HCT116 (cell line): ENCODE data around the gene TMEM198. TPM values are rescaled to one million over a fixed set of nuclear protein-coding genes. Genes with fewer than 3 reads are reported as not detected.

Experiments used
- ATAC-seq: fragments of 200-7000 bp; cut with Tn5 transposase; 2 replicates; pipeline ENCODE4 v1.9.1; 2020; ENCODE audit warnings: mild to moderate bottlenecking, moderate library complexity
- BruUV-seq: library from RNA; stranded (reverse); fragments of 400-500 nt; replicated peaks from 2 replicates; lab custom pipeline; 2021; lab: Mats Ljungman, UMichigan
- CTCF ChIA-PET: fragments of 300-600 bp; sonication (Branson Sonifier 250); formaldehyde crosslinking; loops from one replicate; lab custom pipeline; 2021; ENCODE audit warnings: antibody characterized with exemption; lab: Charles Lee
- POLR2A ChIA-PET: fragments of 300-600, 350-600 bp; sonication (Branson Sonifier 250); formaldehyde crosslinking; loops from one replicate; lab custom pipeline; 2021; ENCODE audit warnings: antibody characterized with exemption; lab: Charles Lee
- RAD21 ChIA-PET, 2 experiments: fragments of 300-600 bp; sonication (Branson Sonifier 250); formaldehyde crosslinking; loops; one replicate each; lab custom pipeline; 2023; ENCODE audit warnings: low total read pairs in 2 of 2; ENCODE audit not compliant: uncharacterized antibody in 2 of 2, unreplicated experiment in 2 of 2, low non-redundant PET in 1 of 2; lab: Charles Lee
- DNase-seq: peaks from one replicate; pipeline ENCODE4 v3.0.0-alpha.2; 2010; ENCODE audit warnings: low read depth, low spot score
- H2AFZ ChIP-seq: fragments of 200-600 bp; shearing (Covaris generic), sonication (generic); 2 replicates; pipeline ENCODE4 v1.6.1; 2017; ENCODE audit warnings: low read depth, mixed run types, mixed read lengths, antibody characterized with exemption, low read length; ENCODE audit not compliant: poor library complexity, severe bottlenecking
- H3K27ac ChIP-seq: 2 replicates; pipeline ENCODE4 v1.5.1; 2012; ENCODE audit warnings: low read depth, low read length
- H3K27me3 ChIP-seq: fragments of 200-600 bp; sonication (generic); 2 replicates; pipeline ENCODE4 v1.6.1; 2016; ENCODE audit warnings: mixed run types, low read length, mixed read lengths; ENCODE audit not compliant: insufficient read depth
- H3K36me3 ChIP-seq, 2 experiments: fragments of 200-500 bp in 1 of 2; fragments of 200-600 bp in 1 of 2; sonication (Bioruptor generic) in 1 of 2; sonication (generic) in 1 of 2; 2 replicates each; pipeline versions ENCODE4 v1.5.1 to v1.6.1; 2014 to 2016; ENCODE audit warnings: low read length in 2 of 2, inconsistent platforms in 1 of 2, mixed read lengths in 1 of 2, mixed run types in 1 of 2; ENCODE audit not compliant: insufficient read depth in 2 of 2, control insufficient read depth in 1 of 2
- H3K4me1 ChIP-seq, 2 experiments: fragments of 200-600 bp in 1 of 2; sonication (generic) in 1 of 2; 2 replicates each; pipeline versions ENCODE4 v1.5.1 to v1.6.1; 2012 to 2017; ENCODE audit warnings: low read length in 2 of 2, inconsistent platforms in 1 of 2, mild to moderate bottlenecking in 1 of 2, mixed read lengths in 1 of 2, mixed run types in 1 of 2, moderate library complexity in 1 of 2; ENCODE audit not compliant: insufficient read depth in 2 of 2, control insufficient read depth in 1 of 2
- H3K4me2 ChIP-seq: fragments of 200-600 bp; sonication (generic); 2 replicates; pipeline ENCODE4 v1.6.1; 2017; ENCODE audit warnings: mixed run types, low read length, mixed read lengths
- H3K4me3 ChIP-seq, 2 experiments: fragments of 200-600 bp in 1 of 2; sonication (generic) in 1 of 2; replicated peaks in 1 of 2; 2 replicates each; pipeline ENCODE4 v1.5.1; 2011 to 2016; ENCODE audit warnings: low read length in 2 of 2, control low read depth in 1 of 2, low read depth in 1 of 2, mild to moderate bottlenecking in 1 of 2, mixed read lengths in 1 of 2, mixed run types in 1 of 2
- H3K79me2 ChIP-seq: fragments of 200-600 bp; sonication (generic); 2 replicates; pipeline ENCODE4 v1.6.1; 2017; ENCODE audit warnings: mild to moderate bottlenecking, mixed run types, low read length, moderate library complexity, mixed read lengths; ENCODE audit not compliant: insufficient read depth
- H3K9ac ChIP-seq: fragments of 200-600 bp; sonication (generic); 2 replicates; pipeline ENCODE4 v1.6.1; 2016; ENCODE audit warnings: low read length, mixed read lengths
- H3K9me2 ChIP-seq: fragments of 200-600 bp; sonication (generic), shearing (Covaris generic); 2 replicates; pipeline ENCODE4 v1.6.1; 2017; ENCODE audit warnings: mixed run types, mild to moderate bottlenecking, moderate library complexity; ENCODE audit not compliant: insufficient read depth
- H3K9me3 ChIP-seq, 2 experiments: fragments of 200-500 bp in 1 of 2; fragments of 200-600 bp in 1 of 2; sonication (Bioruptor generic) in 1 of 2; sonication (generic) in 1 of 2; 2 replicates each; pipeline ENCODE4 v1.6.1; 2014 to 2017; ENCODE audit warnings: low read length in 2 of 2, mixed read lengths in 2 of 2, inconsistent platforms in 1 of 2, low read depth in 1 of 2, mild to moderate bottlenecking in 1 of 2, mixed run types in 1 of 2, moderate library complexity in 1 of 2; ENCODE audit not compliant: control insufficient read depth in 1 of 2, insufficient read depth in 1 of 2
- H4K20me1 ChIP-seq: fragments of 200-600 bp; sonication (generic), shearing (Covaris generic); 2 replicates; pipeline ENCODE4 v1.6.1; 2017; ENCODE audit warnings: mixed run types, mild to moderate bottlenecking, moderate library complexity; ENCODE audit not compliant: insufficient read depth
- CEBPB ChIP-seq: IDR thresholded peaks from 2 replicates; pipeline ENCODE4 v1.6.1; 2012; ENCODE audit warnings: low read depth
- EGR1 ChIP-seq: IDR thresholded peaks from 2 replicates; pipeline ENCODE4 v1.6.1; 2012; ENCODE audit warnings: low read depth
- EZH2 ChIP-seq: fragments of 200-600 bp; sonication (generic); IDR thresholded peaks from 2 replicates; pipeline ENCODE4 v1.6.1; 2017; ENCODE audit warnings: antibody characterized with exemption, mixed run types
- EZH2phosphoT487 ChIP-seq: fragments of 200-600 bp; IDR thresholded peaks from 2 replicates; pipeline ENCODE4 v1.6.1; 2018; ENCODE audit warnings: antibody characterized with exemption, borderline replicate concordance
- JUND ChIP-seq: IDR thresholded peaks from 2 replicates; pipeline ENCODE4 v1.6.1; 2012
- POLR2A ChIP-seq: IDR thresholded peaks from 2 replicates; pipeline ENCODE4 v1.7.0; 2011; ENCODE audit warnings: borderline replicate concordance; ENCODE audit not compliant: insufficient read depth, insufficient read length; ENCODE audit errors: extremely low read depth
- POLR2AphosphoS5 ChIP-seq: IDR thresholded peaks from 2 replicates; pipeline ENCODE4 v1.6.1; 2011; ENCODE audit warnings: mild to moderate bottlenecking, low read depth, low read length, moderate library complexity
- SP1 ChIP-seq: IDR thresholded peaks from 2 replicates; pipeline ENCODE4 v1.6.1; 2012; ENCODE audit warnings: low read depth
- SRF ChIP-seq: IDR thresholded peaks from 2 replicates; pipeline ENCODE4 v1.6.1; 2012; ENCODE audit warnings: low read depth
- TCF7L2 ChIP-seq: IDR thresholded peaks from 2 replicates; pipeline ENCODE4 v1.7.0; 2011; ENCODE audit warnings: borderline replicate concordance, inconsistent platforms; ENCODE audit not compliant: insufficient read depth, insufficient read length; ENCODE audit errors: extremely low read depth
- YY1 ChIP-seq: IDR thresholded peaks from 2 replicates; pipeline ENCODE4 v1.6.1; 2011; ENCODE audit warnings: low read length, low read depth, moderate library complexity, mild to moderate bottlenecking; ENCODE audit not compliant: insufficient replicate concordance; ENCODE audit errors: extremely low read depth
- ZFX ChIP-seq: fragments of 450-650 bp; IDR thresholded peaks from 2 replicates; pipeline ENCODE4 v1.6.1; 2017
- ZNF274 ChIP-seq: fragments of 200-500 bp; sonication (Bioruptor generic); IDR thresholded peaks from 2 replicates; pipeline ENCODE4 v1.6.1; 2014; ENCODE audit warnings: mild to moderate bottlenecking, low read depth, low read length, inconsistent platforms
- intact Hi-C: fragments of 100-400 bp; cut with micrococcal nuclease; formaldehyde crosslinking; loops from 2 replicates; pipeline ENCODE4 v1.10.0; 2022
- total RNA-seq: library from RNA; stranded (reverse); gene quantifications from one replicate; pipeline ENCODE4 v1.2.1, GENCODE V29; 2021; ENCODE audit not compliant: unreplicated experiment
- TF ChIP-seq, protein P1 (sequence below): IDR thresholded peaks from 2 replicates; pipeline ENCODE4 v1.6.1; 2012; ENCODE audit warnings: low read depth
- TF ChIP-seq, protein P2 (sequence below): IDR thresholded peaks from 2 replicates; pipeline ENCODE4 v1.6.1; 2012
- TF ChIP-seq, protein P3 (sequence below): IDR thresholded peaks from 2 replicates; pipeline ENCODE4 v1.6.1; 2011; ENCODE audit warnings: mild to moderate bottlenecking, low read length, moderate library complexity; ENCODE audit not compliant: insufficient replicate concordance; ENCODE audit errors: extremely low read depth
- TF ChIP-seq, protein P4 (sequence below), 3 experiments: fragments of 200-600 bp in 1 of 3; sonication (generic) in 1 of 3; IDR thresholded peaks in 2 of 3; conservative IDR thresholded peaks in 1 of 3; 2 replicates each; pipeline ENCODE4 v1.5.1; 2012 to 2017; ENCODE audit warnings: low read depth in 2 of 3, low read length in 2 of 3, antibody characterized with exemption in 1 of 3, borderline replicate concordance in 1 of 3, control low read depth in 1 of 3, mild to moderate bottlenecking in 1 of 3, mixed read lengths in 1 of 3, mixed run types in 1 of 3, moderate library complexity in 1 of 3; ENCODE audit not compliant: insufficient read depth in 1 of 3
- TF ChIP-seq, protein P5 (sequence below): IDR thresholded peaks from 2 replicates; pipeline ENCODE4 v1.6.1; 2012

TMEM198 gene
- total RNA-seq, 1 experiment from 2014 or later, result 2.1 TPM

DNA sequence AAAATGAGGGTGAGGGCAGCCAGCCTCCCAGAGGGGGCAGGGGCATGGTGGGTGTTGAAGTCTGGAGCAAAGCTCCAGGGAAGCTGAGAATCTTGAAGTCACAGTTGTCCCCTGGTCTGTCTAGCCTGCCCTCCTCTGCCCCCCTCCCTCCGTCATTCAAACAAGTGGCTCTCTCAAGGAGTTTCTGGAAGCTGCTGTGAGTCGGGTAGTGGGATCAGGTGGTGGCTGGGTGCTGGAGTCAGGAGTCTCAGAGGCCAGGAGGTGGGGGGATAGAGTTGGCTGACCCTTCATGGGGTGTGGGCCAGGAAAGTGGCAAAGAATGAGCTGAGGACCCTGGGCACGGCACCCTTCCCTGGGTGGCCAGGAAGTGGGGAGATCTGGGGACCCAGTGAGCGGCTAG, 30.0 kb upstream of the TMEM198 start:
- ChIA-PET CTCF (no interaction called here), RAD21 (no interaction called here), POLR2A (interaction anchor here (1.0 kb wide), 1 partner anchor 15 kb away, joined by 4 read pairs; the partner anchor contains the start of gene GMPPA)
- Histone ChIP-seq H3K79me2 (no peaks in the 10 kb centered on the region), H3K9me3 (no peaks in the 10 kb centered on the region), H3K9me2 (no peaks in the 10 kb centered on the region), H3K4me3 (no peak overlapping the region), H4K20me1 (no peaks in the 10 kb centered on the region), H3K27me3 (no peaks in the 10 kb centered on the region), H2AFZ (no peak overlapping the region), H3K9ac (no peak overlapping the region), H3K4me1 (peaks cover 0 to 29% of the 10 kb centered on the region in 2 experiments; a peak in 2 of 4 replicates), H3K27ac (no peak overlapping the region), H3K4me2 (no peak overlapping the region), H3K36me3 (no peaks in the 10 kb centered on the region)
- no TSS peak for BruUV-seq
- TF ChIP-seq ZFX, result no peak
- no peak for TF ChIP-seq POLR2A
- TF ChIP-seq, protein P1, sequence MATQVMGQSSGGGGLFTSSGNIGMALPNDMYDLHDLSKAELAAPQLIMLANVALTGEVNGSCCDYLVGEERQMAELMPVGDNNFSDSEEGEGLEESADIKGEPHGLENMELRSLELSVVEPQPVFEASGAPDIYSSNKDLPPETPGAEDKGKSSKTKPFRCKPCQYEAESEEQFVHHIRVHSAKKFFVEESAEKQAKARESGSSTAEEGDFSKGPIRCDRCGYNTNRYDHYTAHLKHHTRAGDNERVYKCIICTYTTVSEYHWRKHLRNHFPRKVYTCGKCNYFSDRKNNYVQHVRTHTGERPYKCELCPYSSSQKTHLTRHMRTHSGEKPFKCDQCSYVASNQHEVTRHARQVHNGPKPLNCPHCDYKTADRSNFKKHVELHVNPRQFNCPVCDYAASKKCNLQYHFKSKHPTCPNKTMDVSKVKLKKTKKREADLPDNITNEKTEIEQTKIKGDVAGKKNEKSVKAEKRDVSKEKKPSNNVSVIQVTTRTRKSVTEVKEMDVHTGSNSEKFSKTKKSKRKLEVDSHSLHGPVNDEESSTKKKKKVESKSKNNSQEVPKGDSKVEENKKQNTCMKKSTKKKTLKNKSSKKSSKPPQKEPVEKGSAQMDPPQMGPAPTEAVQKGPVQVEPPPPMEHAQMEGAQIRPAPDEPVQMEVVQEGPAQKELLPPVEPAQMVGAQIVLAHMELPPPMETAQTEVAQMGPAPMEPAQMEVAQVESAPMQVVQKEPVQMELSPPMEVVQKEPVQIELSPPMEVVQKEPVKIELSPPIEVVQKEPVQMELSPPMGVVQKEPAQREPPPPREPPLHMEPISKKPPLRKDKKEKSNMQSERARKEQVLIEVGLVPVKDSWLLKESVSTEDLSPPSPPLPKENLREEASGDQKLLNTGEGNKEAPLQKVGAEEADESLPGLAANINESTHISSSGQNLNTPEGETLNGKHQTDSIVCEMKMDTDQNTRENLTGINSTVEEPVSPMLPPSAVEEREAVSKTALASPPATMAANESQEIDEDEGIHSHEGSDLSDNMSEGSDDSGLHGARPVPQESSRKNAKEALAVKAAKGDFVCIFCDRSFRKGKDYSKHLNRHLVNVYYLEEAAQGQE, result no peak
- no peak for TF ChIP-seq EZH2
- no peak for TF ChIP-seq EGR1
- no peak for TF ChIP-seq CEBPB
- no peak for TF ChIP-seq JUND
- TF ChIP-seq TCF7L2, result no peak
- no peak for TF ChIP-seq SRF
- TF ChIP-seq, protein P2, sequence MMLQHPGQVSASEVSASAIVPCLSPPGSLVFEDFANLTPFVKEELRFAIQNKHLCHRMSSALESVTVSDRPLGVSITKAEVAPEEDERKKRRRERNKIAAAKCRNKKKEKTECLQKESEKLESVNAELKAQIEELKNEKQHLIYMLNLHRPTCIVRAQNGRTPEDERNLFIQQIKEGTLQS, result no peak
- TF ChIP-seq, protein P3, sequence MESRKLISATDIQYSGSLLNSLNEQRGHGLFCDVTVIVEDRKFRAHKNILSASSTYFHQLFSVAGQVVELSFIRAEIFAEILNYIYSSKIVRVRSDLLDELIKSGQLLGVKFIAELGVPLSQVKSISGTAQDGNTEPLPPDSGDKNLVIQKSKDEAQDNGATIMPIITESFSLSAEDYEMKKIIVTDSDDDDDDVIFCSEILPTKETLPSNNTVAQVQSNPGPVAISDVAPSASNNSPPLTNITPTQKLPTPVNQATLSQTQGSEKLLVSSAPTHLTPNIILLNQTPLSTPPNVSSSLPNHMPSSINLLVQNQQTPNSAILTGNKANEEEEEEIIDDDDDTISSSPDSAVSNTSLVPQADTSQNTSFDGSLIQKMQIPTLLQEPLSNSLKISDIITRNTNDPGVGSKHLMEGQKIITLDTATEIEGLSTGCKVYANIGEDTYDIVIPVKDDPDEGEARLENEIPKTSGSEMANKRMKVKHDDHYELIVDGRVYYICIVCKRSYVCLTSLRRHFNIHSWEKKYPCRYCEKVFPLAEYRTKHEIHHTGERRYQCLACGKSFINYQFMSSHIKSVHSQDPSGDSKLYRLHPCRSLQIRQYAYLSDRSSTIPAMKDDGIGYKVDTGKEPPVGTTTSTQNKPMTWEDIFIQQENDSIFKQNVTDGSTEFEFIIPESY, result no peak
- TF ChIP-seq, protein P4, sequence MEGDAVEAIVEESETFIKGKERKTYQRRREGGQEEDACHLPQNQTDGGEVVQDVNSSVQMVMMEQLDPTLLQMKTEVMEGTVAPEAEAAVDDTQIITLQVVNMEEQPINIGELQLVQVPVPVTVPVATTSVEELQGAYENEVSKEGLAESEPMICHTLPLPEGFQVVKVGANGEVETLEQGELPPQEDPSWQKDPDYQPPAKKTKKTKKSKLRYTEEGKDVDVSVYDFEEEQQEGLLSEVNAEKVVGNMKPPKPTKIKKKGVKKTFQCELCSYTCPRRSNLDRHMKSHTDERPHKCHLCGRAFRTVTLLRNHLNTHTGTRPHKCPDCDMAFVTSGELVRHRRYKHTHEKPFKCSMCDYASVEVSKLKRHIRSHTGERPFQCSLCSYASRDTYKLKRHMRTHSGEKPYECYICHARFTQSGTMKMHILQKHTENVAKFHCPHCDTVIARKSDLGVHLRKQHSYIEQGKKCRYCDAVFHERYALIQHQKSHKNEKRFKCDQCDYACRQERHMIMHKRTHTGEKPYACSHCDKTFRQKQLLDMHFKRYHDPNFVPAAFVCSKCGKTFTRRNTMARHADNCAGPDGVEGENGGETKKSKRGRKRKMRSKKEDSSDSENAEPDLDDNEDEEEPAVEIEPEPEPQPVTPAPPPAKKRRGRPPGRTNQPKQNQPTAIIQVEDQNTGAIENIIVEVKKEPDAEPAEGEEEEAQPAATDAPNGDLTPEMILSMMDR (IDR thresholded peaks at IDR 0.05 in 2 of 3, conservative IDR thresholded peaks at IDR 0.05 in 1 of 3; ENCODE audit: borderline replicate concordance in 1 of 3, insufficient read depth in 1 of 3, low read depth in 2 of 3, low read length in 2 of 3), result no peak
- no peak for TF ChIP-seq YY1
- no peak for TF ChIP-seq ZNF274
- no peak for TF ChIP-seq SP1
- TF ChIP-seq POLR2AphosphoS5, result no peak
- no peak for TF ChIP-seq EZH2phosphoT487
- TF ChIP-seq, protein P5, sequence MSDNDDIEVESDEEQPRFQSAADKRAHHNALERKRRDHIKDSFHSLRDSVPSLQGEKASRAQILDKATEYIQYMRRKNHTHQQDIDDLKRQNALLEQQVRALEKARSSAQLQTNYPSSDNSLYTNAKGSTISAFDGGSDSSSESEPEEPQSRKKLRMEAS, result no peak
- no peak for ATAC-seq
- DNase-seq, result no peak
- intact Hi-C loops, result no loop called here
